ENCODE data around the gene WBP2. TPM values are rescaled to one million over a fixed set of nuclear protein-coding genes. Genes with fewer than 3 reads are reported as not detected.

WBP2 gene
- total and polyA plus RNA-seq, 2 of the 8 experiments (the other 6 are each of a cell fraction or from before 2014, with no cell fraction given): 48.2 to 71.2 TPM

DNA sequence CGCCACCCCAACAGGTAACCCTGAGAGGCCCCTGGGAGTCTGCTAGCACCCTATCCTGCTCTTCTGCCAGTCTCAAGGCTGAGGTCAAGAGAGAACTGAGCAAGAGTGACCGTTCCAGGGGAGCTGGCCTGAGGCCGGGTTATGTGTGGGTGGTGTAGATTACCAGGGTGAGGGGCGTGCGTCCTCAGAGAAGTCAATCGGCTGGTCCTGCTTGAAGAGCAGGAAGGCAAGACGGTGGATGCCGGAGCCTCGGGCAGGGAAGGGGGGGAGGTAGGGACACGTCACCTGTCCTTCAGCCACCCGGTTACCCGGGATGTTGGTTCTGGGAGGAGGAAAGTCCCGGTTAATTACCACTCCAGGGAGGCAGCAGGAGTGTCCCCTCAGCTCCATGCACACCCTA lies 44.2 kb upstream of the WBP2 start:
- no peak overlapping the region for H2BK15ac ChIP-seq (ENCODE audit: low read length)
- H4K20me1 ChIP-seq (replicated peaks in 1 of 2; ENCODE audit: control insufficient read depth in 1 of 2, insufficient read depth in 2 of 2, low read length in 2 of 2): peaks cover 2 to 5% of the 10 kb centered on the region in 2 experiments
- no peak overlapping the region for H2BK12ac ChIP-seq (ENCODE audit: low read depth, low read length)
- H3K36me3 ChIP-seq (ENCODE audit: control insufficient read depth in 2 of 4, insufficient read depth in 4 of 4, low read length in 3 of 4): peaks cover 5 to 35% (median 23%) of the 10 kb centered on the region in 4 experiments; a peak in 7 of 8 replicates
- no peak overlapping the region for H3K27ac ChIP-seq (ENCODE audit: low read depth, low read length)
- H3K9me3 ChIP-seq (ENCODE audit: insufficient read depth in 2 of 2, low read depth in 1 of 2, low read length in 1 of 2): no peaks in the 10 kb centered on the region
- H3K14ac ChIP-seq (ENCODE audit: insufficient read length): no peak overlapping the region
- H3K79me1 ChIP-seq (ENCODE audit: low read depth, low read length): peaks cover 3% of the 10 kb centered on the region; the same call in 1 of the 2 replicates
- no peak overlapping the region; the same call in 1 of the 2 replicates for H4K8ac ChIP-seq (ENCODE audit: extremely low read depth, insufficient read depth, low read length)
- CTCF ChIA-PET (ENCODE audit: partially characterized antibody): interaction anchor here (1.1 to 51.3 kb wide), 6 partner anchors 10 to 109 kb away, joined by 3 to 885 read pairs (median 6); partner anchors contain the start of gene CDK3
- no peak overlapping the region for H3K56ac ChIP-seq (replicated peaks; ENCODE audit: insufficient read length, low read depth, low read length)
- H2BK5ac ChIP-seq (ENCODE audit: low read depth, low read length): no peak overlapping the region
- H4K91ac ChIP-seq (replicated peaks; ENCODE audit: insufficient read length, low read length): no peak overlapping the region
- H3K23me2 ChIP-seq (ENCODE audit: low read depth, low read length): peaks cover 11% of the 10 kb centered on the region
- peaks cover 4 to 21% (median 13%) of the 10 kb centered on the region in 4 experiments for H3K4me1 ChIP-seq (replicated peaks in 1 of 4; ENCODE audit: control insufficient read depth in 3 of 4, insufficient read depth in 4 of 4, low read length in 3 of 4)
- H2AK5ac ChIP-seq (ENCODE audit: low read depth, low read length): no peak overlapping the region
- no peak overlapping the region for H2BK120ac ChIP-seq (replicated peaks; ENCODE audit: low read depth, low read length)
- no peak overlapping the region for H2BK20ac ChIP-seq (ENCODE audit: low read length)
- no peak for FAIRE-seq
- no peak overlapping the region for H4K5ac ChIP-seq (ENCODE audit: insufficient read length, low read depth, low read length)
- 91% methylated on average over 8 of the region's 13 CpGs; no CpG with 5 or more reads in 1 of the 2 experiments for WGBS, 2 experiments (ENCODE audit: extremely low coverage in 1 of 2, insufficient coverage in 1 of 2, insufficient read length in 1 of 2, insufficient replicate concordance in 2 of 2, low coverage in 1 of 2, low lambda C conversion rate in 2 of 2, missing lambda C conversion rate in 1 of 2)
- H3K4me2 ChIP-seq (ENCODE audit: insufficient read depth in 1 of 2, low read depth in 2 of 2, low read length in 2 of 2): no peak overlapping the region
- no peaks in the 10 kb centered on the region for H3K27me3 ChIP-seq (replicated peaks in 1 of 4; ENCODE audit: control insufficient read depth in 3 of 4, extremely low read depth in 1 of 4, insufficient read depth in 3 of 4, low read length in 3 of 4)
- no peak for DNase-seq (ENCODE audit: low read depth in 1 of 2, low spot score in 2 of 2)
- no peak for TF ChIP-seq TAF7 (optimal IDR thresholded peaks at IDR 0.05; ENCODE audit: borderline replicate concordance, low read depth, low read length)
- no peak for TF ChIP-seq BCL11A (IDR thresholded peaks at IDR 0.05; ENCODE audit: low read depth in 2 of 2, low read length in 2 of 2)
- no peak for TF ChIP-seq EGR1 (IDR thresholded peaks at IDR 0.05; ENCODE audit: borderline replicate concordance, low read depth, low read length)
- TF ChIP-seq KDM1A (IDR thresholded peaks at IDR 0.05; ENCODE audit: borderline replicate concordance, low read length): no peak
- no peak for TF ChIP-seq KDM4A (IDR thresholded peaks at IDR 0.05; ENCODE audit: low read depth, low read length, severe bottlenecking)
- no peak overlapping the region for H3K9ac ChIP-seq (replicated peaks in 1 of 4; ENCODE audit: extremely low read depth in 1 of 4, low read depth in 3 of 4, low read length in 3 of 4)
- H3K4me3 ChIP-seq (ENCODE audit: extremely low read depth in 1 of 4, insufficient read depth in 2 of 4, low read depth in 3 of 4, low read length in 4 of 4): no peak overlapping the region
- H2AFZ ChIP-seq (ENCODE audit: low read length): no peak overlapping the region
- POLR2A ChIA-PET (ENCODE audit: partially characterized antibody): interaction anchor here (1.1 to 7.4 kb wide), 7 partner anchors 10 to 119 kb away, joined by 3 to 40 read pairs (median 4); a partner anchor contains a TSS
- peaks cover 0 to 26% of the 10 kb centered on the region in 2 experiments; a peak in 2 of 4 replicates for H3K79me2 ChIP-seq (ENCODE audit: control insufficient read depth in 1 of 2, insufficient read depth in 2 of 2, low read length in 2 of 2)
- no peak overlapping the region for H3K18ac ChIP-seq (ENCODE audit: extremely low read depth, low read length)
- no peak overlapping the region for H3K4ac ChIP-seq (replicated peaks; ENCODE audit: insufficient read length, low read depth, low read length)
- H3K23ac ChIP-seq (ENCODE audit: insufficient read length): no peak overlapping the region
